MCF 10A (cell line): ENCODE measurements around the gene LDLRAP1. TPM values are rescaled to one million over a fixed set of nuclear protein-coding genes. Genes with fewer than 3 reads are reported as not detected.

ENCODE experiments used
- BruUV-seq: library from RNA; stranded (reverse); fragments of 400-500 nt; replicated peaks from 2 replicates; lab custom pipeline; 2021; lab: Mats Ljungman, UMichigan
- CTCF ChIA-PET: fragments of 300-600 bp; sonication (Branson Sonifier 250); formaldehyde crosslinking; extraction: SDS; loops from one replicate; lab custom pipeline; 2021; ENCODE audit warnings: antibody characterized with exemption, inconsistent platforms; lab: Yijun Ruan, JAX
- POLR2A ChIA-PET: fragments of 300-600, 350-650 bp; sonication (Branson Sonifier 250); formaldehyde crosslinking; extraction: SDS; loops from one replicate; lab custom pipeline; 2020; ENCODE audit warnings: antibody characterized with exemption, inconsistent platforms; lab: Yijun Ruan, JAX
- DNase-seq: peaks from one replicate; pipeline ENCODE4 v3.0.0-alpha.2; 2018; ENCODE audit not compliant: unreplicated experiment
- H3K27ac Mint-ChIP-seq: one replicate; pipeline ENCODE4 v1.8.0; 2022; ENCODE audit warnings: mild to moderate bottlenecking, low read depth, mixed read lengths; ENCODE audit not compliant: unreplicated experiment
- H3K27me3 Mint-ChIP-seq: one replicate; pipeline ENCODE4 v1.8.0; 2022; ENCODE audit warnings: mixed read lengths; ENCODE audit not compliant: insufficient read depth, unreplicated experiment
- H3K36me3 Mint-ChIP-seq: one replicate; pipeline ENCODE4 v1.8.0; 2022; ENCODE audit warnings: mild to moderate bottlenecking, moderate library complexity, mixed read lengths; ENCODE audit not compliant: insufficient read depth, unreplicated experiment
- H3K4me1 Mint-ChIP-seq: one replicate; pipeline ENCODE4 v1.8.0; 2022; ENCODE audit warnings: mixed read lengths; ENCODE audit not compliant: insufficient read depth, unreplicated experiment
- H3K4me3 Mint-ChIP-seq: one replicate; pipeline ENCODE4 v1.8.0; 2022; ENCODE audit warnings: mild to moderate bottlenecking, moderate library complexity, mixed read lengths; ENCODE audit not compliant: unreplicated experiment
- H3K9me3 Mint-ChIP-seq: one replicate; pipeline ENCODE4 v1.8.0; 2022; ENCODE audit warnings: mixed read lengths; ENCODE audit not compliant: unreplicated experiment
- CTCF ChIP-seq: fragments of 200-600 bp; IDR thresholded peaks from one replicate; pipeline ENCODE4 v1.8.0; 2022; ENCODE audit warnings: antibody characterized with exemption, mild to moderate bottlenecking; ENCODE audit not compliant: unreplicated experiment
- intact Hi-C: fragments of 100-400 bp; cut with micrococcal nuclease; formaldehyde crosslinking; loops from 2 replicates; pipeline ENCODE4 v1.14.1; 2022
- total RNA-seq: library from RNA; stranded (reverse); gene quantifications from 2 replicates; pipeline ENCODE4 v1.2.3, GENCODE V29; 2022

The LDLRAP1 gene
- total RNA-seq, 1 experiment from 2014 or later, result 10.3 TPM

GRCh38 chr1:25530186-25531081 is 13.0 kb upstream of the LDLRAP1 start:
- ChIA-PET POLR2A (no interaction called here), CTCF (interaction anchor here (0.9 kb wide), 1 partner anchor 266 kb away, joined by 3 read pairs; no protein-coding TSS in a partner anchor)
- Mint-ChIP-seq H3K36me3 (no peaks in the 10 kb centered on the region), H3K9me3 (peaks cover 2% of the 10 kb centered on the region), H3K27me3 (peaks cover 4% of the 10 kb centered on the region), H3K27ac (no peak overlapping the region), H3K4me3 (no peak overlapping the region), H3K4me1 (no peaks in the 10 kb centered on the region)
- TF ChIP-seq CTCF, result no peak
- no peak for DNase-seq
- intact Hi-C loops, result no loop called here
- no TSS peak for BruUV-seq

GRCh38 chr1:25531082-25531461 is 12.3 kb upstream of the LDLRAP1 start:
- Mint-ChIP-seq H3K4me1 (no peaks in the 10 kb centered on the region), H3K9me3 (no peaks in the 10 kb centered on the region), H3K36me3 (no peaks in the 10 kb centered on the region), H3K4me3 (no peak overlapping the region), H3K27ac (no peak overlapping the region), H3K27me3 (no peaks in the 10 kb centered on the region)
- intact Hi-C loops, result no loop called here
- no TSS peak for BruUV-seq
- POLR2A ChIA-PET, result no interaction called here
- TF ChIP-seq CTCF, result no peak
- CTCF ChIA-PET, result interaction anchor here (0.9 to 1.2 kb wide), 2 partner anchors 10 to 265 kb away, joined by 3 to 4 read pairs; no protein-coding TSS in a partner anchor
- DNase-seq, result no peak

- intact Hi-C loops, result no loop called here
- ChIA-PET CTCF (no interaction called here), POLR2A (no interaction called here)
- H3K4me1 Mint-ChIP-seq, result peaks cover under 1% of the 10 kb centered on the region
- TF ChIP-seq CTCF, result no peak
- no peaks in the 10 kb centered on the region for H3K9me3 Mint-ChIP-seq
- H3K4me3 Mint-ChIP-seq, result no peak overlapping the region
- H3K27me3 Mint-ChIP-seq, result no peaks in the 10 kb centered on the region
- no peaks in the 10 kb centered on the region for H3K36me3 Mint-ChIP-seq
- no peak for DNase-seq
- BruUV-seq, result no TSS peak
- no peak overlapping the region for H3K27ac Mint-ChIP-seq
Measured at GRCh38 chr1:25532970-25533369, 10.4 kb upstream of the LDLRAP1 start.

GRCh38 chr1:25533775-25534409 is 9.5 kb upstream of the LDLRAP1 start:
- ChIA-PET CTCF (interaction anchor here (0.9 kb wide), 1 partner anchor 75 kb away, joined by 4 read pairs; no protein-coding TSS in a partner anchor), POLR2A (no interaction called here)
- Mint-ChIP-seq H3K36me3 (no peaks in the 10 kb centered on the region), H3K4me3 (no peak overlapping the region), H3K9me3 (no peaks in the 10 kb centered on the region), H3K4me1 (peaks cover 7% of the 10 kb centered on the region), H3K27ac (no peak overlapping the region), H3K27me3 (no peaks in the 10 kb centered on the region)
- BruUV-seq, result no TSS peak
- TF ChIP-seq CTCF, result no peak
- intact Hi-C loops, result no loop called here
- no peak for DNase-seq
